GM21576 (cell line): ENCODE results near the gene CBLN1.
"Not testable (repeated sequence)": the region's sequence is repeated elsewhere in the genome, so short reads cannot be mapped to it uniquely, and the experiment has no call there.

ENCODE experiments used
- ATAC-seq: cut with Tn5 transposase; IDR thresholded peaks from one replicate; pipeline ENCODE4 v1.9.1; 2021; ENCODE audit warnings: mild to moderate bottlenecking, moderate library complexity; ENCODE audit not compliant: unreplicated experiment

Gene CBLN1

GRCh38 chr16:49277766-49278566 is 3.7 kb downstream of the CBLN1 start:
- no peak for ATAC-seq

DNA sequence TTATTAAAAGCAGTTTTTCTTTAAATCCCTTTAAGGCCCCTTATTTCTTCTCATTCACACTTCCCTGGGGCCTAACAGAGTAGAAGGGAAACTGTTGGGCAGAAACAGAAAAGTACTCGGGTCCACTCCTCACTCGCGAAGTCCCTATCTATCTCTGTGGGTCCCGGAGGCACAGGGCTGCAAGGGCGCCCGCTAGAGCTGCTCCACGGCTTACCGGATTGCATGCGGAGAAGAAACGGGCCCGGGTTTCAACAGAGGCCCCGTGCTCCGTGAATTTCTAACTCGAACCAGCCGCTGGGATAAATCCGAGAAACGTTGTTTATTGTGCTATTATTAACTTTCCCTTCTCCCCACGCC is 4.3 kb downstream of the CBLN1 start:
- no peak for ATAC-seq

DNA sequence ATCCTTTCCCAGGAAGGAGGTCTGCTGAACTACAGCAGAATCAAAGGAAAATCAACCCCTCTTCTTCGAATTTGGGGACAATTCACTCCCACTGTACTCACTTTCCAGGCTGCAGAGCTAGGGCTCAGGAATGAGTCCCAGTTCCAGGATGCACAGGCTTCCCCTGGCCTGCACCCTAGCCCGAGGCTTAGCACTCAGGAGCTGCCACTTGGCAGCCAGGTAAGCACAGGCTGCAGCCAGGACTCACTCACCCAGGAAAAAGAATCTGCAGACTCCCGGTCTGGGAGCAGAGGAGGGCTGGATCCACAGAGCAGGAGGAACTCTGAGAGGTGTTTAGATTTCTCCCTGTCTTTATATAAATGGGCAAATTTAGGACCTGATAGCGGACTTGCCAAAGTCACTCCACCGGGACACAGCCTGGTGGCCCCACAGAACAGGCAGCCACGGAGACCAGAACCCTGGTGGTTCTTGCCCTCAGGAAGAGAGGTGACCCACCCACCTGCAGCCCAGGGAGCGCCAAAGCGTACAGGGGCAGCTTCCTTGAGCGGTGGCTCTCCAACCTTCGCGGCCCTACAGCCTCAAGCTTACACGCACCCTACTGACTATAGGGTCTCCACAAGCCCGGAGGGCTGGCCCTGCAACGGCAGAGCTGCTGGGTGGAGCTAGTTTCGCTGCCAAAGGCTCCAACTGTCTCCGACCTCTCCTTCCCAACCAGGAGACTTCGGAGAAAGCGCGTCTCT is 4.8 kb downstream of the CBLN1 start:
- ATAC-seq, result no peak

DNA sequence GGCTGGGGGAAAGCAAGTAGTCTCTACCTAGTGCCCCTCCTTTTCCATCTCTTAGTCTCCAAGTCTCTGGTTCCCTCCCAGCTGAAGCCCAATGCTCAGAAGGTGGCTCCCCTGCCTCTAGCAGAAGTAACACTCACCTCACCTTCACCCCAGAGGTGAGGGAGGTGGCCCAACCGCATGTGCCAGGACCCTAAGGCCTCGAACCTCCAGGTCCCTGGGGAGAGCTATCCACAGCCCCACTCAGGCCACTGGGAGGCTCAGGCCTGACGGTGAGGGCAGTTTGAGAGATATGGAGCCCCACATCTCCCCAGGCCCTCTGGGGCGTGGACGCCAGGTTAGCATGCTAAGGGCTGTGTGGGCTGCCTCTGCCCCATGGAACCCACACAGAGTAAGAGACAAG is 5.8 kb downstream of the CBLN1 start:
- no peak for ATAC-seq

DNA sequence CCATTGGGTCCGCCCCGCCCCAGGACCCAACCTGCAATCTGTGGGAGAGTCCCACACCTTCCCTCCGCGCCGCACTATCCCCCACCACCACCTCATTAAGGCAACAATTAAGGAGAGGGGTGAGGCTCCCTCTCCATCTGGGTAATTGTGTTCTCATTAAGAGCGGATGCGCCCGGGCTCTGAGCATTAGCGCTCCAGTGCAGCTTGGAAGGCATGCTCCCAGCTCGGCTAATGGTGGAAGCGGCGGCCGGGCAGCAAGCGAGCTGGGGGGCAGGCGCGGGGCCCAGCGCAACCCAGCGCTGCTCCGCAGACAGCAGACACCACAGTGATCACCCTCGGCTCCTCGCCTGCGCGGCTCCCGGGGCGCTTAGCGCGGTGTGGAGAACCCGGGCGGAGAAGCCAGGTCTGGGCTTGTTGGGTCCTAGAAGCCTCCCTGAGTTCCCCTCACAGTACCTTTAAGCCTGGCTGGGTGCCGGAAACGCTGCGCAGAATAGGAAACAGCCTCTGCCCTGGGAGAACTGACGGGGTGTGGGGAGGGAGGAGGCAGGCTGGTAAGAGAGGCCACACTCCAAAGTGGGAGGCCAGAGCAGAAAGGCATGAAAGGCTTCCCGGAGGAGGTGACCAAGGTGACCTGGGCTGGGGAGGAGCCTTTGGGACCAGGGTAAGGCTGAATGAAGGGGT is 6.4 kb downstream of the CBLN1 start:
- no peak for ATAC-seq

GRCh38 chr16:49274591-49274990 is 7.0 kb downstream of the CBLN1 start:
- no peak for ATAC-seq

DNA sequence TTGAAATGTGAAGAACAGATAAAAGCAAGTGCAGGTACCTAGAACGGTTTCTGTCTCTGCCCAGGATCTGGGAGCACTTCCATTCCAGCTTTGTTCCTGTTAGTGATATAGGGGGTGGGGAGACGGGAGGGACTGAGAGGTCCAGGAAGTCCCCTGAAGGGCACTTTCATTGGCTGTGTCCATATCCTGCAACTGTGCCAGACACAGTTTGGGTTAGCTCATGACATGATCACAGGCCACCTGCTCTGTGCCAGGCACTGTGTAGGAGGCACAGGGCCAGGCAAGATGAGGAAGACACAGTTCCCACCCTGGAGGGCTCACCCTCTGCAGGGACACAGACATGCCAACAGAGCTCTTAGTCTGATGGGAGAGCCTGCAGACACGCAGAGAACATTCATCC is 7.9 kb downstream of the CBLN1 start:
- no peak for ATAC-seq

- no peak for ATAC-seq
Measured at GRCh38 chr16:49271363-49271762, 10.3 kb downstream of the CBLN1 start.

GRCh38 chr16:49269201-49269600 is 12.4 kb downstream of the CBLN1 start:
- no peak for ATAC-seq

DNA sequence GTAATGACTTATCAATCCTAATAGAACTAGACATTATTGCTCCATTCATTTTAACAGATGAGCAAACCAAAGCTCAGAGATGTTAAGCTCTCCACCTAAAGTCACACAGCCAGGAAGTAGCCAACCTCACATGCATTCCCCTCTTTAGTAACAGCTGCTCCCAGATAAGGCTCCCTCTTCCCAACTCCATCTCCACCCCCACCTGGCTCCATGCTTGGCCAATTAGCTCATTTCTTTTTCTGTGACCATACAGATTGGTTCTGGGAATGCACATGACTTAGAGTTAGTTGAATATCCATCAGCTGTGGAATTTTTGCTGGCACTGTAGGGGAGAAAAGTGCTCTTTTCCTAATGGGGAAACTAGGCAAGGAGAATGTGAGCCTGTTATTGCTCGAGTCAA is 13.0 kb downstream of the CBLN1 start:
- no peak for ATAC-seq

DNA sequence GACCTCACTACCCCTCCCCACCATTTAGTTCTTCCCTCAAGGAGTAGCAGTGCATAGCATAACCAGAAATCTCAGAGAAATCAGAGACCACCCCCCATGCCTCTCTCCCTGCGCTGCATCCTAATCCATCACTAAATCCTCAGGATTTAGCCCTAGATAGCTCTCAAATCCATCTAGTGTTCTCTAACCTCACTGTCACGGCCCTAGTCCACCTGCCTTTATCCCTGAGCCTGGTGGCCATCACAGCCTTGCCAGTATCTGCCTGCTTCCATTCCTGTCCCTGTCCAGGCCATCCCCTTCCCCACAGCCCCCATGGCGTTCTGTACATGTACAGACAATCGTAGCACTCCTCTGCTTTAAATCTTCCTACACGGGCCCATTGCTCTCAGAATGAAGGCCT is 19.1 kb downstream of the CBLN1 start:
- ATAC-seq, result no peak

DNA sequence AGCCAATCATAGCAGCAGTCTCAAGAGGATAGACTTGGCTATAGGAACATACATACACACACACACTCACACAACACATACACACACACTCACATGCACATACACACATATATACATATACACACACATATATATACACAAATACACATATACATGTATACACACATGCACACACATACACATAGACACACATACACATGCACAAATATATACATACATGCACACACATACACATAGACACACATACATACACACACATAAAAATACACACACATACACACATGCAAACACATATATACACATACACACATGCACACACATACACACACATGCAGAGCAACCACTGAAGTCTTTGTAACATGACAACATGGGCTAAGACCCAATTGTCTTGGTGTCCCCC is 19.7 kb downstream of the CBLN1 start:
- no peak for ATAC-seq

DNA sequence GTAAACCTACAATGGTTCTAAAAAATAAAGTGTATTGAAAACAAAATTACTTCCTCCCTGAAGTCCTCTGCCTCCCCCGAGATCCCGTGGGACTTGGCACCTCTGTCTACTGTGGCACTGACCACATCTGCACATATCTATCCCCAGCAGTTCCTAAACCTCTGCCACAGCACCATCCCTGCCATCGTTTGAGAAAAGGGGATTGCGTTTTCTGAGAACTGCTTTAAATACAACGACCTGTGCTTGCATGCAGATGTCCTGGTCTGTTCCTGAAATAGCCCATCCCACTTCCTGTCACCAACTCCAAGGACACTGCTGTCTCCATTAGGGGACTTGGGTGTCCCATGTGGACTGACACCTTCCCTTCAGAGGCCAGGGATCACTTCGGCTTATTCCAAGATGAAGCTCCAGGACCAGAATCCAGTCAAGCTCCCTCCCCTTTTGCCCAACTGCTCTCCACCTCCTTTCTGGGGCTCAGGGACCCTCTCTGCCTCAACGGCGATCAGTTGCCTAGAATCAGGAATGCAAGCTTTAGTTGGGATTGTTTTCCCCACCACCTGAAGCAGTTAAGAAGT is 20.6 kb downstream of the CBLN1 start:
- no peak for ATAC-seq

- no peak for ATAC-seq
Measured at GRCh38 chr16:49260253-49260652, 21.4 kb downstream of the CBLN1 start.

DNA sequence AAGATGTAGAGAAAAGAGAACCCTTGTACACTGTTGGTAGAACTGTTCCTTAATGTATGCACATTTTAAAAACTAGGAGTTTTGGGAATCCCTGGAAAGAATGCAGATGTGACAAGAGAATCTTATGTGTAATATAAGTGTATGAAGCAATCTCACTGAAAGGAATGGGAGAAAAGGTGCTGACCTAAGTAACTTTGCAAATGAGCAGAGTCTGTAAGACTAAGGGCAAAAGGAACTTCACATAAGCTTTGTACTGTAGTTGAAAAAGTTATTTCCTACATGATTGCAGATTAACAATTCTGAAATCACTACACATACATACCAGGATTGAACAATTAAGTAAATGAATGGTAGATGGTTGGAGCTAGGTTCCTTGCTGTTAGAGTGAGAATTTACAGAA is 22.3 kb downstream of the CBLN1 start:
- ATAC-seq, result no peak

- no peak for ATAC-seq
Measured at GRCh38 chr16:49250689-49251088, 30.9 kb downstream of the CBLN1 start.

- ATAC-seq, result no peak
Measured at GRCh38 chr16:49248227-49248626, 33.4 kb downstream of the CBLN1 start.

- no peak for ATAC-seq
Measured at GRCh38 chr16:49236216-49236615, 45.4 kb downstream of the CBLN1 start.

- ATAC-seq, result not testable (repeated sequence)
Measured at GRCh38 chr16:49228335-49228734, 53.3 kb downstream of the CBLN1 start.
